Retina (tissue), 1 donor: ENCODE measurements around the gene PI16.
"Not testable (repeated sequence)": the region's sequence is repeated elsewhere in the genome, so short reads cannot be mapped to it uniquely, and the experiment has no call there.

Experiments
- DNase-seq: peaks from one replicate; pipeline ENCODE4 v3.0.0-alpha.2; 2016

Gene PI16

GRCh38 chr6:36929152-36929551, 25.4 kb upstream of the PI16 start:
- DNase-seq = no peak

GRCh38 chr6:36929607-36930006, 24.9 kb upstream of the PI16 start:
- no peak for DNase-seq

DNA sequence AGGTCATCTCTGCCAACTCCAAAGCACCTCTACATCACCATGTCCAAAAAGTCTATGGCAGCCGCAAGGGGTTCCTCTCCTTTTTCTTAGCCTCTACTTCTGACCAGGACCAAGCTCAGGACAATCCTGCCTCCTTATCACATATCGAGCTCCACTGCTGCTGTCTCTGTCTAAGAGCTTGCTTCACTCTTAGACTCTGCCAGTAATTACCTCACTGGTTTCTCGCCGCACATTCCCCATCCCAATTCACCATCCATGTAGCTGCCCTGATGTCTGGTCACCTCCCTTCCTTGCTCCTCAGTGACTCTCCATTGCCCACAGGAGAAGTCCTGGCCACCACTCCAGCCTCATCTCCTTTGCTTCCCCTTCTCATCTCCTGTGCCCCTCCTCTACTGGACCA, 24.1 kb upstream of the PI16 start:
- no peak for DNase-seq

DNA sequence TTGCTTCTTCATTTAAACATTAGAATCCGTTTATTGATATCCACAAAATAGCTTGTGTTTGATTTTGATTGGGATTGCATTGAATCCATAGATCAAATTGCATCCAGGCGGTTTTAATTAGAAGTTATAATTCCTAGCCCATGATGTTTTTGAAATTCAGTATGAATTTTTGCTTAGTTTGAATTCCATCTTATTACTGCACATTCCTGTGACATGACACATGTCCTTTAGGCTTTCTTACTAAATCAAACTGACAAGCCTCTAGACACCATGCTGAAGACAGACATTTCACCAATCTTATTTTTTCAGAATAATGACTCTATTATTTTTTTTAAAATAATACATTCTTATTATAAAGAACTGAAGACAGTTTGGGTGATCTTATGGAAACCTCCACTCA, 21.4 kb upstream of the PI16 start:
- no peak for DNase-seq

DNA sequence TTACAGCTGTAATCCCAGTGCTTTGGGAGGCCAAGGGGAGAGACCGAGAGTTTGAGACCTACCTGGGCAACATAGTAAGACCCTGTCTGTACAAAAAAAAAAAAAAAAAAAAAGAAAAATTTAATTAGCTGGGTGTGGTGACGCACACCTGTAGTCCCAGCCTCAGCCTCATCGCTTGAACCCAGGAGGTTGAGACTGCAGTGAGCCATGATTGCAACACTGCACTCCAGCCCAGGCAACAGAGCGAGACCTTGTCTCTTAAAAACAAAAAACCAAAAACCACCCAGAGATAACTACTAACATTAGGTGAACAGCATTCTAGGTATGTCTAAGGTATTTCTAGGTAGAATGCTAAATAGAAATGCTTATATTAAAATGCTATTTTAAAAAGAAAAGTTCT, 21.0 kb upstream of the PI16 start:
- DNase-seq = no peak

- no peak for DNase-seq
Observed at GRCh38 chr6:36934901-36935300, 19.6 kb upstream of the PI16 start.

- DNase-seq = no peak
Observed at GRCh38 chr6:36936824-36937223, 17.7 kb upstream of the PI16 start.

DNA sequence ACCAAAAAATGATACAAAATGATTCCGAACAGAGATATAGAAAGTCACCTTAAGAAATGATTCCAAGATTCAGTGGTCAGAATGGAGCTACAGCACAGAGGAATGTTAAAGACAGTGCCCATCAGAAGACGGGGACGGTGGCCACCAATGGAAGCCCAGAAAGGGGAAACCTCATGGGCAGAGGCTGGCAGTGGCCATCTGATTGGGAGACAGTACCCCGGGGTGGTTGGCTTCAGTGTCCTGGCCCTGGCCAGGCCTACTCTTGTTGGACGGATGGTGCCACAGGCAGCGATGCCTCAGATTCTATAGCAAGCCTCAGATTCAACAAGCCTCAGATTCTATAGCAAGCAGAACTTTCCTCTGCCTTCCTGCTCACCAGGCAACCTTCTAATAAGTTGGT, 16.6 kb upstream of the PI16 start:
- no peak for DNase-seq

DNA sequence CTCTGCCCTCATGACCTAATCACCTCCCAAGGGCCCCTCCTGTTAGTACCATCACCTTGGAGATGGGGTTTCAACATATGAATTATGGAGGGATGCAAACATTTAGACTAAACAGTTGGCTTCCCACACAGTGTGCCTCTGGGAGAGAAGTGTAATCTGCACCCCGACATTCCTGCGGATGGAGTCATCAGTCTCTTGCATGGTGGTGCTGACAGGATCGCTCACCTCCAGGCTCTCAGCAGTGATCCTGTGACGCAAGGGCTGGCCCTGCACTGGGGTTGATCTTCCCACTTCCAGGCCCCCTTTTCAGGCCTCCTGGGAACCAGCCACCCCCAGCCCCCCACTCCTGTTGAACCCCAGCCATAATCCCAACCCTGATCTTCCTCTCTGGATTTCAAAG, 16.0 kb upstream of the PI16 start:
- no peak for DNase-seq

DNA sequence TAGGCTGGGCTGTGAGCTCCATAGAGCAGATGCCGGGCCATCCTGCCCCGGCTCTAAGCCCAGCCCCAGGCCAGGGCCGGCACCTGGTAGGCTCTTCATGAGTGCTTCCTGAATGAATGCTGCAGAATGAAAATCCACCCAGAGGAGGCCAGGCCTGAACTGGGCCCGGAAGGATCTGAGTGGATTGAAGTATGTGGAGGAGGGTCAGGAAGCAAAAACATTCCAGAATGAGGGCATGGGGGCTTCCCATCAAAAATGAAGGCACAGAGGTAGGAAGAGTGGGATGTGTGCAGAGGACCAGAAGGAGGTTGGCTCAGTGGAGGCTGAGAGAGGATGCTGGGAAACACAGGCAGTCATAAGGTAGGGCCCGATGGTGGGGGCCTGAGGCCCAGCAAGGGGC, 15.5 kb upstream of the PI16 start:
- DNase-seq = not testable (repeated sequence)

GRCh38 chr6:36940027-36940426, 14.5 kb upstream of the PI16 start:
- no peak for DNase-seq

- not testable (repeated sequence) for DNase-seq
Observed at GRCh38 chr6:36941561-36941960, 13.0 kb upstream of the PI16 start.

DNA sequence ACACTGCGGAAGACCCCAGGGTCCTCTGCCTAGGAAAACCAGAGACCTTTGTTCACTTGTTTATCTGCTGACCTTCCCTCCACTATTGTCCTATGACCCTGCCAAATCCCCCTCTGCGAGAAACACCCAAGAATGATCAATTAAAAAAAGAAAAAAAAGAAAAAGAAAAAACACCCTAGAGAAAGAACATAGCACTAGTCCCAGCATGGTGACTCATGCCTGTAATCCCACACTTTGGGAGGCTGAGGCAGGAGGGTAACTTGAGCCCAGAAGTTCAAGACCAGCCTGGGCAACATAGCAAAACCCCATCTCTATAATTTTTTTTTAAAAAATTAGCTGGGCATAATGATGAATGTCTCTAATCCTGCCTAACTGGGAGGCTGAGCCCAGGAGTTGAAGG, 12.2 kb upstream of the PI16 start:
- not testable (repeated sequence) for DNase-seq

GRCh38 chr6:36944650-36945049, 9.9 kb upstream of the PI16 start:
- no peak for DNase-seq

- no peak for DNase-seq
Observed at GRCh38 chr6:36945301-36945700, 9.2 kb upstream of the PI16 start.

- no peak for DNase-seq
Observed at GRCh38 chr6:36946526-36946925, 8.0 kb upstream of the PI16 start.

GRCh38 chr6:36947570-36948351, 6.8 kb upstream of the PI16 start:
- DNase-seq = no peak

GRCh38 chr6:36949076-36949475, 5.5 kb upstream of the PI16 start:
- not testable (repeated sequence) for DNase-seq

DNA sequence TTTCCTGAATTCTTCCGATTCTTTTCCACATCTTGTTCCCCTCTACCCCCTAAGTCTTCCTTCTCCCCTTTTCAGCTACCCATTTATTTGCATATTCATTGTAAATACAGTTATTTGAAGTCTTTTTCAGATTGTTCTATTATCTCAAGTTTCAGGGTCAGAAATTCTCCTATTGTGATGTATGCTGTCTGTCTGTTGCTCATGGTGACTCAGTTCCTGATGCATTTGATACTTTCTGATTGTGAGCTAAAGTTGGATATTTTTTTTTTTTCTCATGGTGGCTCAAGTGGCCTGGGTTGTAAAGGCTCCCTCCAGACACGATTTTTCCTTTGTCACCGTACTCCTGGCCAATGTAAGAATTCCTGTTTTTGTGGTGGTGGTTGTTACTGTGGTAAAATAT, 4.9 kb upstream of the PI16 start:
- no peak for DNase-seq

DNA sequence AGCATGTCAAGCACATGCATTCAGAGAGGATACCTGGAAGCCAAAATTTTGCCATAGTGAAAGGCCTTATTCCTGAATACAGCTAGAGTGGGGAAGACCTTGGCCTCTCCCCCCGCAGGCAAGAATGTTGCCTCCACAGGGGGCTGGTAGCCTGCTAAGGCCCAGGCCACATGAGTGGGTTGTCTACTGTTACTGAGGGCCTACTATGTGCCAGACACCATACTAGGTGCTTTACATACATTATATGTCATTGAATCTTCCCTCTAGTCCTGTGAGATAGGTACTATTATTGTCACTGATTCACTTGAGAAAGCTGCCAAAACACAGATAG, 642 bp upstream of the PI16 start:
- no peak for DNase-seq

DNA sequence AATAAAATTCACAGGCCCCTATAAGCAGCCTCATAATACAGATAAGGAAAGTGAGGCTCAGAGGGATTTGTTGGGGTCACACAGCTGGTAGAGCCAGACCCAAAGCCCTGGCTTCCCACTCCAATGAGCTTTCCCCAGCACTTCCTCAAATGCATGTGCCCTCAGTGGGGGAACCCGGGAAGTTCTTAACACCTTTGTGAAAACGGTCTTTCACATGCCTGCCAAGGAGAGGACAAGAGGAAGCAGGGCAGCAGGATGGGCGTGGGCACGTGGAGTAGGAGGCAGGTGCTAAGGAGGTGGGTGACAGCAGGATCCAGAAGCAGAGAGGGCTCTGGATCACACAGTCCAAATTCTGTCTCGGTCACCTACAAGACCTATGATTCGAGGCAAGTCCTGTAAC, 598 bp downstream of the PI16 start:
- no peak for DNase-seq

DNA sequence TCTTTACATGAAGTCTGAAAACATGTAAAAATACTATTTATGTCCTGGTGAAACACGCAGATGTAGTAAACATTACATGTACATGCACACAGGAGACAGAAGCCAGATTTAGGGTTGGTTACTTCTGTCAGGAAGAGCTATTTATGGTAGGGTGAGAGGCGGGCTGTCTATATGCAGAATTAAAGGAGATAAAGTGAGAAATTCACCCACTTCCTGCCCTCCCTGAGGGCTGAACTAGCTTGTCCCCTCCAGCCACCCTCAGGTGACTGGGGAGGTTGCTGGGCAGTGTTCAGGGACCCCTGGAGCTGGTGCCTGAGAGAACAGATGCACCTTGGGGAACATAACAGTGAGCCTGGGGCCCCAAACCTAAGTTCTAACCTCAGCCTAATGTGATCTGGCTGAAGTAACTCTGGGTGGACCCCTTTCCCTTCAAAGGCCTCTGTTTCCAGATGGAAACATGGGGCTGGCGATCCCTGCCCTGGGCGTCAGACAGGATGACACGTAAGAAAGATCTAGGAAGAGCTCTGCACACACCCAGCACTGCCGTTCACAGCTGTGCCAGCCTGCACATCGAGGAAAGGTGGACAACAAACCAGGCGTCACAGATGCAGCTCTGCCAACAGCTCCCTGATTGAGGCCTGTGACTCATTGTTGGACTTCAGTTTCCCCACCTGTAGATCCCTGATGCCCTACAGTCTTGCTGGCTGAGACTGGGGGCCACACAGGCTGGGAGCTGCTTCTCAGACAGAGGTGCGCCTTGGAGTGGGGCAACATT, 1.3 kb downstream of the PI16 start:
- DNase-seq = no peak

DNA sequence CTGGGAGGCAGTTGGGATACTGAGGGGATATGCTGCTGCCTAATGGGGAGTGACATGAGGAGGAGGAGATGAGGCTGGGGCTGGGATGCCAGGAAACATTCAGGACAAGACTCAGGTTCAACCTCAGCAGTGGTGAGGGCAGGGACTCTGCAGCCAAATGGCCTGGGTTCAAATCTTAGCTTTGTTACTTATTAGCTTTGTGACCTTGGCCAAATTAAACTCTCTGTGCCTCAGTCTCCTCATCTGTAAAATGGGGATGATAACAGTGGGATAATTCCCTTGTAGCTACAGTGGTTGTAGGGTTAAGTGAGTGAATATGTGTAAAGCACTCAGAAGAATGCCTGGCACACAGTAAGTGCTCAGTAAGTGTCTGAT, 1.9 kb downstream of the PI16 start:
- DNase-seq = no peak

DNA sequence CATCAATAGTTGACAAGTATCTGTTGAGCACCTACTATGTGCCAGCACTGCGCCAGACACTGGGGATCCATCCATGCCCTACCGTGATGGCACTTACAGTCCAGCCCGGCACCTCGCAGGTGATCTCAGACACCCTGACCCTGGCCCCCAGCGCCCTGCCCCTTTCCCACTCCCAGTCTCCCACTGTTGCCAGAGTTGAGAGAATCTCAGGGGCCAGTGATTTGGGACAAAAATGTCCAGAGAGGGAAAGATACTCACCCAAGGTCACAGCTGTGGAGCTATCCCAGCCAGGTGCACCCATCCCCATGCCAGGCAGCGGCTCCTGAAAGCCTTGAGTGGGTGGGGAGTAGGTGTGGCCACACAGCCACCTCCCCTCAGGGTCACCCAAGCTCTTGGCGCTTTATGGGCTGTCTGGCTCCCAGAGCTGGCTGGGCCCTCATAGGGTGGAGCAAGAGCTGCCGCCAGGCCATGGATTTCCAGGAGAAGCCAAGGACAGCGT, 3.3 kb downstream of the PI16 start:
- no peak for DNase-seq
